Transverse colon (tissue), 4 donors: Measurements from ENCODE around the gene PHF13. TPM values are rescaled to one million over a fixed set of nuclear protein-coding genes. Genes with fewer than 3 reads are reported as not detected.

Source experiments
- DNase-seq: peaks from one replicate; pipeline ENCODE4 v3.0.0-alpha.2; 2019
- H3K27ac ChIP-seq, 4 donors: fragments of 200-600 bp; sonication (generic); 2 replicates each; pipeline ENCODE4 v1.5.1; 2016 to 2018; ENCODE audit warnings: inconsistent platforms in 4 of 4
- H3K27me3 ChIP-seq: fragments of 200-600 bp; sonication (generic); 2 replicates; pipeline ENCODE4 v1.5.1; 2017; ENCODE audit warnings: inconsistent platforms
- H3K36me3 ChIP-seq, 4 donors: fragments of 200-600 bp; sonication (generic); 2 replicates each; pipeline ENCODE4 v1.5.1; 2017 to 2019; ENCODE audit warnings: inconsistent platforms in 4 of 4
- H3K4me1 ChIP-seq, 4 donors: fragments of 200-600 bp; sonication (generic); 2 replicates each; pipeline ENCODE4 v1.5.1; 2017 to 2020; ENCODE audit warnings: inconsistent platforms in 4 of 4
- H3K4me3 ChIP-seq, 4 donors: fragments of 200-600 bp; sonication (generic); 1 replicate in 1 of 4; 2 replicates in 3 of 4; pipeline versions ENCODE4 v1.5.1 to v1.6.1; 2017 to 2019; ENCODE audit warnings: inconsistent platforms in 4 of 4
- H3K9me3 ChIP-seq, 2 donors: fragments of 200-600 bp; sonication (generic); 2 replicates each; pipeline ENCODE4 v1.5.1; 2017 to 2019; ENCODE audit warnings: inconsistent platforms in 2 of 2
- CTCF ChIP-seq, 5 experiments: fragments of 200-600 bp in 3 of 5; fragments of 450-650 bp in 2 of 5; sonication (generic) in 3 of 5; IDR thresholded peaks; 1 replicate in 2 of 5; 2 replicates in 3 of 5; pipeline ENCODE4 v1.5.1; 2016 to 2017; ENCODE audit warnings: antibody characterized with exemption in 5 of 5, inconsistent platforms in 3 of 5, mild to moderate bottlenecking in 2 of 5, moderate library complexity in 1 of 5
- EP300 ChIP-seq: sonication (generic); formaldehyde crosslinking; IDR thresholded peaks from one replicate; pipeline ENCODE4 v1.6.1; 2017; ENCODE audit warnings: antibody characterized with exemption, low read depth
- POLR2A ChIP-seq: fragments of 450-650 bp; IDR thresholded peaks from one replicate; pipeline ENCODE4 v1.6.1; 2016; ENCODE audit warnings: antibody characterized with exemption, mild to moderate bottlenecking, moderate library complexity
- POLR2AphosphoS5 ChIP-seq, 3 donors: sonication (generic); formaldehyde crosslinking; IDR thresholded peaks; one replicate each; pipeline ENCODE4 v1.6.1; 2016; ENCODE audit warnings: antibody characterized with exemption in 3 of 3
- WGBS, 2 donors: methylation state at CpG; one replicate each; pipeline ENCODE4 v1.1.5; 2018; ENCODE audit warnings: low coverage in 1 of 2; 5-methylcytosine and 5-hydroxymethylcytosine counted together
- in situ Hi-C, 4 donors: fragments of 200-750 bp; cut with MboI; loops; one replicate each; pipeline versions ENCODE4 v1.15.0 to v1.15.1; 2017; ENCODE audit warnings: low sequenced_read_pairs in 3 of 4, low pct_ligation_motif_present in 1 of 4, low pct_unique_long_range_greater_than_20kb in 1 of 4
- intact Hi-C: fragments of 100-400 bp; cut with DNase I; formaldehyde crosslinking; loops from one replicate; pipeline ENCODE4 v1.15.1; 2023; ENCODE audit warnings: low total_unique reads
- total RNA-seq, 4 donors: library from RNA; depleted of rRNA; stranded (reverse); fragments of >200 nt; gene quantifications; one replicate each; pipeline ENCODE4 v1.1.0, GENCODE V29; 2016

The PHF13 gene
- total RNA-seq, 4 donors from 2014 or later = 8.7 to 17.3 (median 10.3) TPM

- H3K27me3 ChIP-seq = no peaks in the 10 kb centered on the region
- WGBS, 2 donors = 2% methylated on average over 16 of the region's 117 CpGs; no CpG with 5 or more reads in 1 of the 2 donors
- no peaks in the 10 kb centered on the region for H3K36me3 ChIP-seq
- H3K4me1 ChIP-seq = peaks cover 11 to 26% (median 22%) of the 10 kb centered on the region in 4 donors
- intact Hi-C loops (no loop called here), in situ Hi-C loops (no loop called here)
- peak; percentile 64 for DNase-seq
- TF ChIP-seq CTCF (IDR thresholded peaks at IDR 0.05) (no peak), POLR2AphosphoS5 (IDR thresholded peaks at IDR 0.05) (no peak), EP300 (no peak), POLR2A (no peak)
- H3K27ac ChIP-seq = peak overlapping the region; percentile 94 to 98 (median 96)
- H3K4me3 ChIP-seq = peak overlapping the region; percentile 73 to 99 (median 96)
- H3K9me3 ChIP-seq = no peaks in the 10 kb centered on the region
These were observed 743 bp downstream of the PHF13 start for GRCh38 chr1:6614019-6614928.

GRCh38 chr1:6614929-6615785, 1.6 kb downstream of the PHF13 start:
- H3K27me3 ChIP-seq = no peaks in the 10 kb centered on the region
- intact Hi-C loops (no loop called here), in situ Hi-C loops (no loop called here)
- H3K27ac ChIP-seq = peak overlapping the region; percentile 94 to 98 (median 96)
- H3K36me3 ChIP-seq = peaks cover 0 to 6% (median 0%) of the 10 kb centered on the region in 4 donors
- H3K9me3 ChIP-seq = no peaks in the 10 kb centered on the region
- 6% methylated on average over 25 of the region's 82 CpGs; no CpG with 5 or more reads in 1 of the 2 donors for WGBS, 2 donors
- H3K4me1 ChIP-seq = peaks cover 6 to 23% (median 20%) of the 10 kb centered on the region in 4 donors
- TF ChIP-seq CTCF (IDR thresholded peaks at IDR 0.05) (no peak), POLR2A (no peak), EP300 (no peak), POLR2AphosphoS5 (IDR thresholded peaks at IDR 0.05) (no peak)
- DNase-seq = no peak
- H3K4me3 ChIP-seq = peak overlapping the region; percentile 73 to 99 (median 96)

- peaks cover 0 to 23% (median 4%) of the 10 kb centered on the region in 4 donors for H3K36me3 ChIP-seq
- intact Hi-C loops = no loop called here
These were observed 5.5 kb downstream of the PHF13 start for GRCh38 chr1:6619045-6619444.

More at GRCh38 chr1:6619045-6619444, 5.5 kb downstream of the PHF13 start:
- no peak for TF ChIP-seq POLR2AphosphoS5 (IDR thresholded peaks at IDR 0.05)
- TF ChIP-seq CTCF (IDR thresholded peaks at IDR 0.05) = no peak
- TF ChIP-seq POLR2A = no peak
- Histone ChIP-seq H3K9me3 (no peaks in the 10 kb centered on the region), H3K4me1 (peaks cover 0 to 9% (median 7%) of the 10 kb centered on the region in 4 donors), H3K27ac (no peak overlapping the region), H3K4me3 (no peak overlapping the region), H3K27me3 (no peaks in the 10 kb centered on the region)
- WGBS, 2 donors = 90 to 100% methylated on average over 4 of the region's 4 CpGs
- DNase-seq = no peak
- in situ Hi-C loops = no loop called here
